Sciatic nerve (tissue), 2 donors: ENCODE measurements around the gene PTPRN2. TPM values are rescaled to one million over a fixed set of nuclear protein-coding genes. Genes with fewer than 3 reads are reported as not detected.
"Not testable (repeated sequence)": the region's sequence is repeated elsewhere in the genome, so short reads cannot be mapped to it uniquely, and the experiment has no call there.

Source experiments
- ATAC-seq: fragments of 200-7000 bp; cut with Tn5 transposase; one replicate; pipeline ENCODE4 v1.9.1; 2020; ENCODE audit warnings: mild to moderate bottlenecking, moderate library complexity
- DNase-seq: peaks from one replicate; pipeline ENCODE4 v3.0.0-alpha.2; 2020; ENCODE audit warnings: low spot score
- intact Hi-C: fragments of 100-400 bp; cut with DNase I; formaldehyde crosslinking; loops from one replicate; pipeline ENCODE4 v1.14.2; 2022
- total RNA-seq: library from RNA; stranded (reverse); fragmentation: NEBNext Ultra II Directional; extraction: Animal tissue kit (Norgen Biotek cat#: 25700); gene quantifications from one replicate; pipeline ENCODE4 v1.2.1, GENCODE V29; 2021
- donor health status: DM: no; HTN: no; CAD: no.
- donor health status: DM: no; HTN: no; CAD: no.

The PTPRN2 gene
- total RNA-seq, 1 donor from 2014 or later = 12.7 TPM

- intact Hi-C loops = no loop called here
- no peak for ATAC-seq
Observed at GRCh38 chr7:157985636-157986035, 602.0 kb downstream of the PTPRN2 start.

GRCh38 chr7:157984423-157985163 lies 603.0 kb downstream of the PTPRN2 start:
- intact Hi-C loops = loop anchor here (5.0 kb wide), 1 partner anchor 713 kb away; no protein-coding TSS in a partner anchor
- DNase-seq = no peak

More at GRCh38 chr7:157985636-157986035, 602.0 kb downstream of the PTPRN2 start:
- DNase-seq = no peak

DNA sequence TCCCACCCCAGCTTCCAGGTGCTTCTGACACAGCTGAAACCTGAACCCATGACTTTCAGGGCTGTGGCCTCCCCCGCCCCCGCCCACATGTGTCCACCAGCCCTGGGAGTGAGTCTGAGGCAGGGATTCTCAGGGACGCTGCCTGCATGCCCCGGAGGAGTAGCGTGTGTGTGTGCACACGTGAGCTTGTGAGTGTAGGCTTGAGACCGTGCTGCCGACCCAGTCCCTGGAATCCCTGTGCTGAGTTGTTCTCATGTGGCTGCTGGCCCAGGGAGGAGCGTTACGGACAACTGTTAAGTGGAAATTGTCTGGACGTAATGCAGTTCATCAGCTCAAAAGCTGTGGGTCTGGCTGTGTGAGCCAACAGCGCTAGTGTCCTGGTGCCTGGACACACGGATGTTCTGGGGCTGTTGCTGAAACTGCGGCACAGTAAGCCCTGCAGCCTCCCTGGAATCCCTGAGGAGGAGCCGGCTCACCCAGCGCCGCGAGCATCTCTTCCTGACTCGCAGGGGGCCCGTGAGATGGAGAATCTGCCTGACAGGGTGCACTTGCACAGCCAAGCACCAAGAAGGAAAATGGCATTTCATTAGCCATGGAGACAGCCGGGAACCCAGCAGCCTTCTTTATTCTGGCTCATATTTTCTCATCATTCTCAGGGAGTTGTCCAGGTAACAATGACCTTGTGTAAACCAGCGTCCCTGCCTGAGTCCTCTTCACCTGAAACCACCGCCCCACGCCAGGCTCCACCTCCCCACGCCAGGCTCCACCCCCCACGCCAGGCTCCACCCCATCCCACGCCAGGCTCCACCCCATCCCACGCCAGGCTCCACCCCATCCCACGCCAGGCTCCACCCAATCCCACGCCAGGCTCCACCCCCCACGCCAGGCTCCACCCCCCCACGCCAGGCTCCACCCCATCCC lies 603.9 kb downstream of the PTPRN2 start:
- intact Hi-C loops = loop anchor here (5.0 kb wide), 1 partner anchor 714 kb away; no protein-coding TSS in a partner anchor
- DNase-seq = no peak

More at GRCh38 chr7:157984423-157985163, 603.0 kb downstream of the PTPRN2 start:
- ATAC-seq = no peak

DNA sequence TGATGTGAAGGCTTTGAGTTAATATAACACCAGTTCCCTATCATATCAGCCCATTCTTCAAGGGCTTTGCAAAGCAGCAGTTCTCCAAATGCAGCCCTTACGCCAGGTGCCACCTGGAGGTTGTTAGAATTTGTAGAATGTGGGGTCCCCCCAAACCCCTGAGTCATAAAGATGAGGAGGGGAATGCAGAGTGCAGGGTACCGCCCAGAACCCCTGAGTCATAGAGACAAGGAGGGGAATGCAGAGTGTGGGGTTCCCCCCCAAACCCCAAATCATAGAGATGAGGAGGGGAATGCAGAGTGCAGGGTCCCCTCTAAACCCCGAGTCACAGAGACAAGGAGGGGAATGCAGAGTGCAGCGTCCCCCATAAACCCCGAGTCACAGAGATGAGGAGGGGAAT lies 605.8 kb downstream of the PTPRN2 start:
- DNase-seq = peak; percentile 0
- intact Hi-C loops = loop anchor here (5.0 kb wide), 1 partner anchor 716 kb away; no protein-coding TSS in a partner anchor
- no peak for ATAC-seq

More for the DNA sequence above, 603.9 kb downstream of the PTPRN2 start:
- no peak for ATAC-seq

DNA sequence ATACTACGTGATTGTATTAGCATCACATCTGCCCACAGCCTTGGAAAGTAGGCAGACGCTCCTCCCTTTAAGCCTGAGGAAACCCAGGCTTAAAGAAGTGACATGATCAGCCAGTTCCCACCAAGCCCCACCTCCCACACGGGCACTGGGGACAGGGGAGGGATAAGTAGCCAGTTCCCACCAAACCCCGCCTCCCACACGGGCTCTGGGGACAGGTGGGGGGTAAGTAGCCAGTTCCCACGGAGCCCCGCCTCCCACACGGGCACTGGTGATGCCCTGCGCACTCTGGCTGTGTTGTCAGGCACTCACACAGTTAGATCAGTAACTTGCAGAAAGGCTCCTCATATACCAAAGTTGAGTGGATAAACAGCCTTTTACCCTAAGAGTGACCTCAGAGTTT lies 606.8 kb downstream of the PTPRN2 start:
- DNase-seq (peak; percentile 9), ATAC-seq (no peak)
- intact Hi-C loops = loop anchor here (5.0 kb wide), 1 partner anchor 717 kb away; no protein-coding TSS in a partner anchor

GRCh38 chr7:157980341-157980731 lies 607.3 kb downstream of the PTPRN2 start:
- ATAC-seq = not testable (repeated sequence)
- intact Hi-C loops = loop anchor here (5.0 kb wide), 1 partner anchor 717 kb away; no protein-coding TSS in a partner anchor
- DNase-seq = peak; percentile 27

DNA sequence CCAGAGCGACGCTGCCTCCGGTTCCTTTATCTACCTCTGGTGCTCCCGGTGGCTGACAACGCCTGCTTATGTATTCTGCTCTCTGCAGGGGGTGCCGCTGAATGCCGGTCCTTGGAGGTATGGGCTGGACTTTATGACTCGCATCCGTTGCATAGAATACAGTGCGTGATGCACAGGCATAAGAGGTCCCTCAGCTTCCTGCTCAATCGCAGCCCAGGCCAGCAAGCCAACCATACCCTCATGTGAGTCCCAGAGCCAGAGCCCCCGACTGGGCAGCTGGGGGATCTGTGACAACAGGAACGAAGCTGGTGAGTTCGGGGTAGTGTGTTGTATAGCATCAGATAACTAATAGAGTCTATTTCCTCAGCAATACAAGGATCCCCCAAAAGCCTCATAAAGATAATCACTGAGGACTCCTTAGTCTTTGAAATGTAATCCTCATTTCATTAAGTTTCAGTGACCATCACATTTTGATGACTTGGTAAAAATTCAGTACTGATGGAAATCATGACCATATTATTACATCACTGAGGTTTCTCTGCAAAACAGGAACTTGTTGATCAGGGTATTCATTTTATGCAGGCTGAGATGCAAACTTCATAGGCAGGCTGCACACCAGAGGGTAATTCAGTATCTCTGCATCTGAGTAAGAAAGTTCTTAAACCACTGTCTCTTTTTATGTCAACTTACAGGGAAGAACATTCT lies 607.8 kb downstream of the PTPRN2 start:
- ATAC-seq (no peak), DNase-seq (peak; percentile 39)
- intact Hi-C loops = loop anchor here (5.0 kb wide), 1 partner anchor 718 kb away; no protein-coding TSS in a partner anchor

GRCh38 chr7:157978766-157979165 lies 608.9 kb downstream of the PTPRN2 start:
- peak; percentile 39 for DNase-seq
- intact Hi-C loops = no loop called here
- no peak for ATAC-seq

GRCh38 chr7:157977717-157978496 lies 609.7 kb downstream of the PTPRN2 start:
- intact Hi-C loops = no loop called here
- DNase-seq = peak; percentile 41
- ATAC-seq = no peak

- DNase-seq = peak; percentile 3
Observed at GRCh38 chr7:157977306-157977705, 610.3 kb downstream of the PTPRN2 start.

GRCh38 chr7:157976406-157976805 lies 611.2 kb downstream of the PTPRN2 start:
- no peak for ATAC-seq
- no peak for DNase-seq
- intact Hi-C loops = no loop called here

More at GRCh38 chr7:157977306-157977705, 610.3 kb downstream of the PTPRN2 start:
- ATAC-seq = no peak
- intact Hi-C loops = no loop called here

GRCh38 chr7:157975401-157976372 lies 611.9 kb downstream of the PTPRN2 start:
- ATAC-seq (no peak), DNase-seq (no peak)

DNA sequence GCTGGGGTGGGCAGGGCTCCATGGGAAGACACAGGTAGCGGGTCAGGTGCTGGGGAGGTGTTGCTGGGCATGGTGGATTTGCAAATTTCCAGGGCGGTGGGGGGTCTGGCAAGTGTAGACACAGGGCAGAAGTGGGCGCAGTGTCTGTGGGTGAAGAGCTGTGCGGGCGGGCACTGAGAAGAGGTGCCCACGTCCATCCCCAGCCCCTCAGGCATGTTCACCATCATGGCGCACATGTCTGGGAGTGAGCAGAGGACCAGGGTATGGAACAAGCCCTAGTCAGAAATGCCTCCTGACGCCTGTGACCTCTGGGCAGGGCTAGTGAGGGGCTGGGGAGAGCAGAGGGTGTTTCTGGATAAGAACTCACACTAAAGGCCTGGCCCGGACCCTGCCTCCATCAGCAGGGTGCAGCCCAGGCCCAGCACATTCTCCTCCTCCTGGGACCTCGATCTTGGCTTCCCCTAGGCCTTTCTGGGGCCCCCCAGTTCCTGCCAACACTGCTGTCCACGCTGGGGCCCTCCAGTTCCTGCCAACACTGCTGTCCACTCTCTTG lies 612.9 kb downstream of the PTPRN2 start:
- intact Hi-C loops = no loop called here
- ATAC-seq = no peak

More at GRCh38 chr7:157975401-157976372, 611.9 kb downstream of the PTPRN2 start:
- intact Hi-C loops = no loop called here

GRCh38 chr7:157973971-157974677 lies 613.5 kb downstream of the PTPRN2 start:
- intact Hi-C loops = no loop called here
- ATAC-seq = no peak
- peak; percentile 28 for DNase-seq

More for the DNA sequence above, 612.9 kb downstream of the PTPRN2 start:
- no peak for DNase-seq

DNA sequence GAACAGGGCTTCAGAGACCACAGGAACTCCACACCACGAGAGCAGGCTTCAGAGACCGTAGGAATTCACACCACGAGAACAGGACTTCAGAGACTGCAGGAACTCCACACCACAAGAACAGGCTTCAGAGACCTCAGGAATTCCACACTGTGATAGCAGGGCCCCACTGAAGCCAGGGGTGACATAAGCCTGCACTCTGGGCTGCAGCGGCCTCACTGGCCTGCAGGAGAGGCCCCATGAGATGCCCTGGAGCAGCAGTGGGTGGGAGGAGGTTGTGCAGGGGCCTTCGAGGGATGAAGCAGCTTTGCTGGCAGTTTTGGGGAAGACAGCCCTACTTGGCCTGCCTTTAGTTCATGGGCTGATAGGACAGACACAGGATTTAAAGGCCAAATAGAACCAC lies 614.7 kb downstream of the PTPRN2 start:
- DNase-seq (peak; percentile 3), ATAC-seq (no peak)
- intact Hi-C loops = no loop called here

GRCh38 chr7:157971501-157971900 lies 616.1 kb downstream of the PTPRN2 start:
- intact Hi-C loops = no loop called here
- no peak for ATAC-seq
- no peak for DNase-seq
